LNCAP (cell line): Measurements from ENCODE around the gene GPATCH3.

Experiments used
- TF ChIP-seq, protein P1 (sequence below): fragments of 450-650 bp; IDR thresholded peaks from 2 replicates; pipeline ENCODE4 v1.5.1; 2017; ENCODE audit warnings: mild to moderate bottlenecking

The GPATCH3 gene

DNA sequence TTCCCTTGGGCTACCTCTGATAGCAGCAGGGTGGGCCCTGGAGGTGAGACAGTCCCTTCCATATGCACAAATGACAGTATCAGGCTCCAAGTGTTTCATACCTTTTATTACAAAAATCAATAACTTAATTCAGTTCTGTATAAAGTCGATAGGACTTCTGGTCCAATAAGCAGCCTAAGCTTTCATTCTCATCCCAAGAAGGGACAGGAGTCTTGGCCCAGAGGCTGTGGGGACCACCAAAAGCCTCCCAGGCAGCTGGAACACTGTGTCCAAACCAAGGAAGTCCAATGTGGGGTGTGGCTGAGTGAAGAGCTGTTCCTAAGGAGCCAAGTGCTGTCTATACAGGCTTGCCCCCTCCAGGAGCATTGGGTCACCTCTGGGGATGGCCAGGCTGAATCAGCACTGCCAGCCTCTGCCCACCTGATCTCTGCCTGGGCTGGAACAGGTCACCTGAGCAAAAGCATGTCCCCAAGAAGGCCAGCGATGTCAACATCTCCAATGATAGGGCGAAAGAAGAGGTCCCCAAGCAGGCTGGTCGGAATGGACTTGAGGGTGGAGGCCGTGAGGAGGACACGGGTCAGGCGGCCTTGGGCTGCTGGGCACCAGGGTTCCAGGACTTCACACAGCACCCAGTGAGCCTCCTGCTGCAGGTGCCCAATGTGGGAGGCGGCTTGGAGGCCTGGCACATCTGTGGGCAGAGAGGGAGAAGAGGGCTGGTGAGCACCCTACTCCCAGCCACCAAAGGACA is 11.3 kb upstream of the GPATCH3 start:
- TF ChIP-seq, protein P1, sequence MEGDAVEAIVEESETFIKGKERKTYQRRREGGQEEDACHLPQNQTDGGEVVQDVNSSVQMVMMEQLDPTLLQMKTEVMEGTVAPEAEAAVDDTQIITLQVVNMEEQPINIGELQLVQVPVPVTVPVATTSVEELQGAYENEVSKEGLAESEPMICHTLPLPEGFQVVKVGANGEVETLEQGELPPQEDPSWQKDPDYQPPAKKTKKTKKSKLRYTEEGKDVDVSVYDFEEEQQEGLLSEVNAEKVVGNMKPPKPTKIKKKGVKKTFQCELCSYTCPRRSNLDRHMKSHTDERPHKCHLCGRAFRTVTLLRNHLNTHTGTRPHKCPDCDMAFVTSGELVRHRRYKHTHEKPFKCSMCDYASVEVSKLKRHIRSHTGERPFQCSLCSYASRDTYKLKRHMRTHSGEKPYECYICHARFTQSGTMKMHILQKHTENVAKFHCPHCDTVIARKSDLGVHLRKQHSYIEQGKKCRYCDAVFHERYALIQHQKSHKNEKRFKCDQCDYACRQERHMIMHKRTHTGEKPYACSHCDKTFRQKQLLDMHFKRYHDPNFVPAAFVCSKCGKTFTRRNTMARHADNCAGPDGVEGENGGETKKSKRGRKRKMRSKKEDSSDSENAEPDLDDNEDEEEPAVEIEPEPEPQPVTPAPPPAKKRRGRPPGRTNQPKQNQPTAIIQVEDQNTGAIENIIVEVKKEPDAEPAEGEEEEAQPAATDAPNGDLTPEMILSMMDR = no peak

DNA sequence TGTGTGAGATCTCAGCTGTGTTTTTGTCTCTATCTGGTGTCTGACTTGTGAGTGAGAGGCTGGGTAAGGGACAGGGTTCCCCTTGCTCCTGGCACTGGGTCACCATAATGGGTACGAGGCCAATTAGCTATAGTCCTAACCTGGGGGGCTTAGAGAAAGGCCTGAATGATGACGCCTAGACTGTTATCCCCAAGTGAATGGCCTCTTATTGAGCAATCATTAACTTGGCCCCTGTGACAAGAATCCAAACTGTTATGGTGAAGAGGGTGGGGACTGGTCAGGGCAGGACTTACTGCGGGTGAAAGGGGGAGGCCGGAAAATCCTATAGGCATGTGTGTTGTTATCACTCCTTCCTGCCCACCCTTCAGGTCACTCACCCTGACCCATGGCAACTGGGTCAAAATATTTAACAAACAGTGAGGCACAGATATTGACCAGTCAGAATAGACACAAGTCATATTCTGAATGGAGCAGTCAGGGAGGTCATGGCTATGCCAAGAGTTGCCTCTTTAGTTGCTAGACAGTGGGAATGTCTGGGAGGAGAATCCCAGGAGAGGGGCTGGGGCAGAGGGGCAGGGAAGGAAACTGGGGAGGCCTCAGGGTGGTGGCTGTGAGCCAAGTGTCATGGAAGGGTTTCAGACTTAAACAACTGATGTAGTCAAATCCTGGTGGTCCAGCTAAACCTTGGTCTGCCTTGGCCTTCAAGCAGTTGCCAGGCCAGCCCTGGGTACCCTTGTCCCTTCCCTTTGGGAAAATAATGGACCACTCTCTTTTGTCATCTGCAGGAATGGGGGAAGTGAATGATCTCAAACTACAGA is 10.3 kb upstream of the GPATCH3 start:
- TF ChIP-seq, protein P1 = no peak

DNA sequence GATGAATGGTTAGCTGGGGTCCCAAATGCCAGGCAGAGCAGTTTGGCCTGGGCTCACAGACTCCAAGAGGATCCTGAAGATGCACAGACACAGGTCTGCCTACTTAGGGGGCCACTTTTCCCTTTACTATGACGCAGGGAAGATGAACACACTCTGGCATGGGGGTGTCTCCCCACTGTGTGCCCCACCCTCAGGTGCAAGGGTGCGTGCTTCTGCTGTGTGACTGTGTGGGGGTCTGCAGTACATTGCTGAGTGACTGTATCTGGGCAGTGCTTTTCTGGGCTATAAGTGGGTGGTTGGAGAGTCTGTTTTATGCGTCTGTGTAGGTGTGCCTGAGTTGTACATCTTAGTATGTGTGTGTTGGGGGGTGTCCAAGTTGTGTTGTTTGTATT is 9.7 kb upstream of the GPATCH3 start:
- TF ChIP-seq, protein P1 = no peak

DNA sequence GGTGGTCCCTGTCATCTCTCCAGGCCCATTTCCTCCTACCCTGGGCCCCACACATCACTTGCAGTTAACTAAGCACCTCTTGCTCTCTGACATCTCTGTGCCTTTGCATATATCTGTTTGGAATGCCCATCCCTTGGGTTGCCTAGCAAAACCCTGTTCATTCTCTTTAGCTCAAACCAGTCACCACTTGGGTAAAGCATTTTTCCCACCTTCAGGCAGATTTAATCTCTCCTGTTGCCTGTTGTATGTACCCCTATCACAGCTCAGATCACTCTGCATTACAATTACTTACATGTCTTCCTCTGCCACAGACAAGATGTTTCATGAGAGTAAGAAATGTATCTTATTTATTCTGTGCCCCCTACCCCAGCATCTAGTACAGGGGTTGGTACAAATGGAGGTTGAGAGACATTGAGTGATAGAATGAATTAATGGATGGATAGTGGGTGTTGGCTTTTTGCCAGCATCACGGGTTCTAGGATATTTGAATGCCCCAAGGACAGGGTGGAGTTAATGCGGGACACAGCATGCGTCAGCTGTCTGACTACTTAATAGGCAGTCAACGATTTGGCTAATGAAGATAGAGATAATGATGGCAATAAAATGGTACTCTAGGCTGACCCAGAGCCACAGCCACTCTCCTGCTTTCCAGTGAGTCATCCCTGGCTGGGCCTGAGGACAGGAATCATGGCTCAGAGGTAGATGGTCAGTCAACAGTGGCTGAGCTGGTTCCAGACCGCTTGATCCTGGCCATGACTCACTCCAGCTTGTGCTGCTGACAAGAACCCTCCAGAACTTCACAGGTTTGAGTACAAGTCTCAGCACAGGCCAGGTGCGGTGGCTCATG is 7.0 kb upstream of the GPATCH3 start:
- TF ChIP-seq, protein P1 = no peak

DNA sequence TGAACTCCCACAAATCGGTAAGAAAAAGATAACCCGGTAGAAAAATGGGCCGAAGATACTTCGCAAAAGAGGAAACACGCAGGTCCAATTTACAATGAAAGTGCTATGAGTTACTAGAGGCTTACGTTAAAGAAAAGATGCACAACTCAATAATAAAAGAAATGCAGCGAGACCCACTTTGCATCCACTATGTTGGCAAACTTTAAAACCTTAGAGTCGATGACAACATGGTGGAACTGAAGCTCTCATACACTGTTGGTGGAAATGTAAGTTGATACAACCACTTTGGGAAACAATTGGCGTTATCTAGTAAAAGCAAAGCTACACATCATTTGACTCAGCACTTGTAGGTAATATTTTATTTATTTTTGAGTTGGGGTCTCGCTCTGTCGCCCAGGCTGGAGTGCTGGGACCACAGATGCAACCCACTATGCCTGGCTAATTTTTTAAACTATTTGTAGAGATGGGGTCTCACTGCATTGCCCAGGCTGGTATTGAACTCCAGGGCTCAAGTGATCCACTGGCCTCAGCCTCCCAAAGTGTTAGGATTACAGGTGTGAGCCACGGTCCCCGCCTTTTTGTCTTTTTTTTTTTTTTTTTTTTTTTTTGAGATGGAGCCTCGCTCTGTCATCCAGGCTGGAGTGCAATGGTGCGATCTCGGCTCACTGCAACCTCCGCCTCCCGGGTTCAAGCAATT is 696 bp upstream of the GPATCH3 start:
- TF ChIP-seq, protein P1 = no peak

DNA sequence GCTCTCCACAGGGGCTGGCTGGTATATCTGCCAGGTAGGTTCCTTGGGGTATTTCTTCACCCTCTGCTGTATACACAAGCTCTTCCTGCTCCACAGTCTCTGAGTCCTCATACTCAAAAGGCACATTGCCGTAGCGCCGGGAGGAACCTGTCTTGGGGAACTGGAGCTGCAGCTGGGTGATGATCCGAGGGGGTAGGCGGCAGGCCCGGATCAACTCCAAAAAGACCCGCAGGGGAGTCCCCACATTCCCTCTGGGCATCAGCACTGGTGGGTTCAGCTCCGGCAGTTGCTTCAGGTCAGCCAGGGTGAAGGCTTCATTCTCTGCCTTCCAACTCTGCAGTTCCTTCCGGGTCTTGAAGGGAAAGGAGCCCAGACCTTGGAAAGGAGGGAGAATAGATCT is 2.9 kb downstream of the GPATCH3 start:
- TF ChIP-seq, protein P1 = no peak

DNA sequence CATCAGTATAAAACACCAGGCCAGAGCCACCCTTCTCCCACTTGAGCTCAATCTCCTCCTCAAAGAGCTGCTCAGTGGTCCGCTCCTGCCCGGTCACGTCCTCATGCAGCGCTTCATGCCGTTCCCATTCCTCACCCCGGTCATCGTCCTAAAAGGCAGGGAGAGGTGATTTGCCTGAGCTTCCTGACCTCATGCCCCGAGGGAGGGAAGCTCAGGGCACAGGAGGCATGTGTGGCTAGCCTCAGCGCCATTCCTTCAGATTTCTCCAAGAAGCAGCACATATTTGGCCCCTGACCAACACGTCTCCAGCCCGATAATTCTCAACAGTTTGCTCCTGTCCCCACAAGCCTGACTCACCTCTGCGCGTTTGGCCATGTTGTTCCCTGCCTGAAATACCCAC is 6.0 kb downstream of the GPATCH3 start:
- TF ChIP-seq, protein P1 = no peak
